Panc1 (cell line): ENCODE measurements around the gene SH3TC1. TPM values are rescaled to one million over a fixed set of nuclear protein-coding genes. Genes with fewer than 3 reads are reported as not detected.

Experiments
- ATAC-seq: fragments of 200-7000 bp; cut with Tn5 transposase; 2 replicates; pipeline ENCODE4 v1.9.1; 2020; ENCODE audit warnings: mild to moderate bottlenecking, moderate library complexity
- BruUV-seq: library from RNA; stranded (reverse); fragments of 400-500 nt; replicated peaks from 2 replicates; lab custom pipeline; 2021; lab: Mats Ljungman, UMichigan
- CTCF ChIA-PET: fragments of 300-600 bp; sonication (Branson Sonifier 250); formaldehyde crosslinking; loops from one replicate; lab custom pipeline; 2022; ENCODE audit warnings: antibody characterized with exemption; lab: Charles Lee
- POLR2A ChIA-PET: fragments of 300-600 bp; sonication (Branson Sonifier 250); formaldehyde crosslinking; loops from one replicate; lab custom pipeline; 2022; ENCODE audit warnings: antibody characterized with exemption; lab: Charles Lee
- DNase-seq: peaks from one replicate; pipeline ENCODE4 v3.0.0-alpha.2; 2010; ENCODE audit warnings: low read depth, low spot score
- H3K27ac ChIP-seq: 2 replicates; pipeline ENCODE4 v1.5.1; 2011; ENCODE audit warnings: mild to moderate bottlenecking, low read length, inconsistent platforms
- H3K27me3 ChIP-seq: fragments of 200-500 bp; sonication (Bioruptor generic); 2 replicates; pipeline ENCODE4 v1.6.0; 2014; ENCODE audit warnings: low read length, inconsistent platforms; ENCODE audit not compliant: control insufficient read depth, insufficient read depth
- H3K36me3 ChIP-seq: fragments of 200-500 bp; sonication (Bioruptor generic); 2 replicates; pipeline ENCODE4 v1.5.1; 2014; ENCODE audit warnings: inconsistent platforms, mild to moderate bottlenecking, low read length, moderate library complexity; ENCODE audit not compliant: control insufficient read depth, insufficient read depth
- H3K4me1 ChIP-seq: 2 replicates; pipeline ENCODE4 v1.5.1; 2011; ENCODE audit warnings: inconsistent platforms, mild to moderate bottlenecking, low read length, moderate library complexity; ENCODE audit not compliant: control insufficient read depth, insufficient read depth
- H3K4me3 ChIP-seq, 2 experiments: 2 replicates each; pipeline ENCODE4 v1.5.1; 2011 to 2012; ENCODE audit warnings: low read depth in 2 of 2, low read length in 2 of 2, mild to moderate bottlenecking in 2 of 2, inconsistent platforms in 1 of 2, moderate library complexity in 1 of 2
- H3K9me3 ChIP-seq: fragments of 200-500 bp; sonication (Bioruptor generic); 2 replicates; pipeline ENCODE4 v1.5.1; 2014; ENCODE audit warnings: low read depth, mild to moderate bottlenecking, inconsistent platforms, low read length, moderate library complexity; ENCODE audit not compliant: control insufficient read depth, insufficient read depth
- CTCF ChIP-seq: fragments of 450-650 bp; IDR thresholded peaks from 2 replicates; pipeline ENCODE4 v1.5.1; 2017; ENCODE audit warnings: mild to moderate bottlenecking
- POLR2AphosphoS5 ChIP-seq: IDR thresholded peaks from 2 replicates; pipeline ENCODE4 v1.6.1; 2012; ENCODE audit warnings: mild to moderate bottlenecking, low read depth, low read length, moderate library complexity
- REST ChIP-seq, 2 experiments: IDR thresholded peaks; 2 replicates each; pipeline ENCODE4 v1.6.1; 2011 to 2012; ENCODE audit warnings: low read depth in 2 of 2, control low read depth in 1 of 2, low read length in 1 of 2, mild to moderate bottlenecking in 1 of 2, moderate library complexity in 1 of 2; ENCODE audit not compliant: insufficient read depth in 1 of 2
- SIN3A ChIP-seq: IDR thresholded peaks from 2 replicates; pipeline ENCODE4 v1.6.1; 2012; ENCODE audit warnings: low read depth, mild to moderate bottlenecking, low read length, moderate library complexity, borderline replicate concordance; ENCODE audit not compliant: insufficient read depth
- TCF7L2 ChIP-seq: IDR thresholded peaks from 2 replicates; pipeline ENCODE4 v1.6.1; 2011; ENCODE audit warnings: mild to moderate bottlenecking, low read depth, low read length, inconsistent platforms
- in situ Hi-C: cut with HindIII; loops from 2 replicates; pipeline ENCODE4 v1.10.0; 2016; ENCODE audit warnings: low sequenced_read_pairs, low pct_unique_long_range_greater_than_20kb
- intact Hi-C: fragments of 100-400 bp; cut with micrococcal nuclease; formaldehyde crosslinking; loops from one replicate; pipeline ENCODE4 v1.10.0; 2022; ENCODE audit not compliant: unreplicated experiment
- total RNA-seq: library from RNA; stranded (reverse); gene quantifications from one replicate; pipeline ENCODE4 v1.2.1, GENCODE V29; 2021; ENCODE audit not compliant: unreplicated experiment

SH3TC1 gene
- total RNA-seq, 1 experiment from 2014 or later = 4.5 TPM

GRCh38 chr4:8199594-8200301, 658 bp downstream of the SH3TC1 start:
- BruUV-seq = no TSS peak
- Histone ChIP-seq H3K4me1 (peaks cover 12% of the 10 kb centered on the region), H3K27ac (no peak overlapping the region; the same call in 1 of the 2 replicates), H3K27me3 (no peaks in the 10 kb centered on the region), H3K4me3 (peak overlapping the region; percentile 22 to 41), H3K36me3 (no peaks in the 10 kb centered on the region), H3K9me3 (no peaks in the 10 kb centered on the region)
- ATAC-seq (0 out of 2 replicates have a peak, but pooled peaks have one; percentile 14), DNase-seq (no peak)
- in situ Hi-C loops = no loop called here
- TF ChIP-seq REST (IDR thresholded peaks at IDR 0.05; ENCODE audit: insufficient read depth in 1 of 2, low read depth in 2 of 2, low read length in 1 of 2) (no peak), CTCF (no peak), POLR2AphosphoS5 (no peak), TCF7L2 (no peak), SIN3A (no peak)
- intact Hi-C loops = no loop called here
- ChIA-PET CTCF (no interaction called here), POLR2A (no interaction called here)

- peaks cover 12% of the 10 kb centered on the region for H3K4me1 ChIP-seq
- ATAC-seq = no peak
These were observed 1.3 kb downstream of the SH3TC1 start for GRCh38 chr4:8200302-8200975.

More at GRCh38 chr4:8200302-8200975, 1.3 kb downstream of the SH3TC1 start:
- no peak overlapping the region for H3K27ac ChIP-seq
- no peak for DNase-seq
- H3K27me3 ChIP-seq = no peaks in the 10 kb centered on the region
- TF ChIP-seq REST (IDR thresholded peaks at IDR 0.05; ENCODE audit: insufficient read depth in 1 of 2, low read depth in 2 of 2, low read length in 1 of 2) (no peak), POLR2AphosphoS5 (no peak), CTCF (no peak)
- intact Hi-C loops (no loop called here), in situ Hi-C loops (no loop called here)
- H3K36me3 ChIP-seq = no peaks in the 10 kb centered on the region
- no TSS peak for BruUV-seq
- no peaks in the 10 kb centered on the region for H3K9me3 ChIP-seq
- H3K4me3 ChIP-seq = no peak overlapping the region
- ChIA-PET POLR2A (no interaction called here), CTCF (no interaction called here)
